Measurements from ENCODE around the gene CBFA2T3.
"Not testable (repeated sequence)": the region's sequence is repeated elsewhere in the genome, so short reads cannot be mapped to it uniquely, and the experiment has no call there.

CBFA2T3 gene

DNA sequence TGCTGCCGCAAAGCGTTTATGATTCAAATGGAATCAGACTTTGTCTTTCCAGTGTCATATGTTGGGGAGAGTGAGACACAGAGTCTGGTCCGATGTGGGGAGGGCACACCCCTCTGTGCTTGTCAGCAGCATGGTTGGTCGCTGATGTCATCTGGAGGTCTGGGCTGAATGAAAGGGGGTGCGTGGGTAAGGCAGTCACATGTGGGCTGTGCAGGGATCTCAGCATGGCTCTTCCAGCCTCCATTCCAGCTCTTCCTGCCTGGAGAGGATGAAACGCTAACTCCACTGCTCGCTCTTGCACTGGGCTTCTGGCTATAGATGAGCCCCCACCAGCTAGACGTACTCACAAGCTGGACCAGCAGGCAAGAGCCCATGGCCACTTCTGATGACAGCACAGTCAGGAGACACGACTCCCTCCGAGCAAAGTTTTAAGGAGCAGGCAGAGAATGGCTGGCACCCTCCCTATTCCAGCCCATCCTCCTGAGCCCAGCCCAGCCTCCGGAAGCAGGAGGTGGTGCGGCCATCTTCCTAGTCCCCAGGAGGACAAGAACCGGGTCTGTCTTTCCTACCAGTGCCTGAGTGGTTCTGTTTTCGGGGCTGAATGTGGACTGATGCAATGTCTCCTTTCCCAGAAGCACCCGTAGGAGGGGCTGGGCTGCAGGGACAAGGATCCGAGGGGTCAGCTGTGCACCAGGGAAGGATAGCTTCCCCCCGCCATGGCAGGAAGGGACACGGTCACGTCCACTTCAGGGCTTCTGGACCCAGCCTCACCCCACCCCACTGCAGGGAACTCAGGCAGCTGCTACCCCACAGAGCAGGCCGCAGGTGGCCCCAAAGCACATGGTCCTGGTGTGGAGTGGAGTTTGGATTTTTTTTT is 41.5 kb upstream of the CBFA2T3 start:
- Histone ChIP-seq H3K4me1 (ENCODE audit: control insufficient read depth, insufficient read depth, low read length) (no peaks in the 10 kb centered on the region), H3K9ac (ENCODE audit: low read depth, low read length) (no peak overlapping the region), H3K9me3 (ENCODE audit: control insufficient read depth, insufficient read depth, low read length) (no peaks in the 10 kb centered on the region), H3K27me3 (ENCODE audit: control insufficient read depth, insufficient read depth, low read length) (no peaks in the 10 kb centered on the region), H3K4me3 (ENCODE audit: low read depth, low read length) (no peak overlapping the region), H3K36me3 (ENCODE audit: control insufficient read depth, insufficient read depth, low read length) (no peaks in the 10 kb centered on the region)

DNA sequence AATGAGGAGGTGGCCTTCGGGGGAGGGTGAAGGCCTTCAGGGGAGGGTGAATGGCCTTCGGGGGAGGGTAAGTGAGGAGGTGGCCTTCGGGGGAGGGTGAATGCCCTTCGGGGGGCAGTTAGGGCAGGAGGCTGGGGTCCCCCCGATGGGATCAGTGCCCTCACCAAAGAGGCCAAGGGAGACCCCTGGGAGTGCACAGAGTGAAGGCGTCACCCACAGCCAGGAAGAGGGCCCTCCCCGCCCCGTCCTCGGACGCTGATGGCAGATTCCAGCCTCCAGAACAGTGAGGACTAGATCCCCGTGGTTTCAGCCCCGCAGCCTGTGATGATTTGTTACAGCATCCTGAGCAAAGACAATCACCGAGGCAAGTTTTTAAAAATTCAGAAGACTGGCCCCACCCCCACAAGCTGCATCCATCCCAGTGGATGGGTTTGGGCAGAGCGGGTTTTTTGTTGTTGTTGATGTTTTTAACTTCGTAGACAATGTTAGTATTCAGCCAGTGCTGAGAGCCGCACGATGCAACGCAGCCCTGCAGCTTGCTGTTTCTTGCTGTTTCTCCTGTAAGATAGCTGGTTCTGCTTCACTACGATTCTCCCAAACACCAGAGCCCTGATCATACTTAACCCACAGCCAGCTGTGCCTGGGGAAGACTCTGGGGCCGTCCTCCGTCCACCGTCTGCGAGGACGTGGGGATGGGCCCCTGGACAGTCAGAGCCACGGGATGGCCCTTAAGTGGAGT is 40.7 kb upstream of the CBFA2T3 start:
- no peak overlapping the region for H3K4me3 ChIP-seq (ENCODE audit: low read depth, low read length)
- no peaks in the 10 kb centered on the region for H3K9me3 ChIP-seq (ENCODE audit: control insufficient read depth, insufficient read depth, low read length)
- H3K36me3 ChIP-seq (ENCODE audit: control insufficient read depth, insufficient read depth, low read length): no peaks in the 10 kb centered on the region
- no peaks in the 10 kb centered on the region for H3K27me3 ChIP-seq (ENCODE audit: control insufficient read depth, insufficient read depth, low read length)
- no peaks in the 10 kb centered on the region for H3K4me1 ChIP-seq (ENCODE audit: control insufficient read depth, insufficient read depth, low read length)
- no peak overlapping the region for H3K9ac ChIP-seq (ENCODE audit: low read depth, low read length)

DNA sequence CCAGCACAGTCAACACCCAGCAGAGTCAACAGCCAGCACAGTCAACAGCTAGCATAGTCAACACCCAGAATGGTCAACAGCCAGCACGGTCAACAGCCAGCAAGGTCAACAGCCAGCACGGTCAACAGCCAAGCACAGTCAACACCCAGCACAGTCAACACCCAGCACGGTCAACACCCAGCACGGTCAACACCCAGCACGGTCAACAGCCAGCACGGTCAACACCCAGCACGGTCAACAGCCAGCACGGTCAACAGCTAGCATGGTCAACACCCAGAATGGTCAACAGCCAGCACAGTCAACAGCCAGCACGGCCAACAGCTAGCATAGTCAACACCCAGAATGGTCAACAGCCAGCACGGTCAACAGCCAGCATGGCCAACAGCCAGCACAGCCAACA is 39.6 kb upstream of the CBFA2T3 start:
- not testable (repeated sequence) for H3K4me1 ChIP-seq (ENCODE audit: control insufficient read depth, insufficient read depth, low read length); H3K36me3 ChIP-seq (ENCODE audit: control insufficient read depth, insufficient read depth, low read length); H3K27me3 ChIP-seq (ENCODE audit: control insufficient read depth, insufficient read depth, low read length)

DNA sequence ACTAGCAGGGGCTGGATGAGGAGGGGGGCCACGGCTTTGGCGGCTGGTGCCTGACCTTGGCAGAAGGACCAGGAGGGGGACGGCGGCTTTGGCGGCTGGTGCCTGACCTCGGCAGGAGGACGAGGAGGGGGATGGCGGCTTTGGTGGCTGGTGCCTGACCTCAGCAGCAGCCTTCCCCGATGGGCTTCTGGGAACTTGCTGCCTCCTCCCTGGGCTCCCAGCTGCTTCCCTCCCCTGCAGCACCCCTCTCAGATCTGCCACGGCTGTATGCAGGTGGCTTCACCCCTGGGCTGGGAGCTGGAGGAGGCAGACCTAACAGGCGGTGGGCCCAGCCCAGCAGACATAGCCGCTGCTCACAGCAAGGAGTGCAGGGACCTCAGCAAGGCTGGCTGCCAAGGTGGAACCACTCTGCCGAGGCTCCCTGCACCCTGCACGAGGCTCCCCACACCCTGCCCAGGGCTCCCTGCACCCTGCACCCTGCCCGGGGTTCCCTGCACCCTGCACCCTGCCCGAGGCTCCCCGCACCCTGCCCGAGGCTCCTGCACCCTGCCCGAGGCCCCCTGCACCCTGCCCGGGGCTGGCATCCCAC is 38.4 kb upstream of the CBFA2T3 start:
- Histone ChIP-seq H3K9ac (ENCODE audit: low read depth, low read length) (no peak overlapping the region), H3K4me3 (ENCODE audit: low read depth, low read length) (no peak overlapping the region), H3K36me3 (ENCODE audit: control insufficient read depth, insufficient read depth, low read length) (no peaks in the 10 kb centered on the region), H3K4me1 (ENCODE audit: control insufficient read depth, insufficient read depth, low read length) (no peaks in the 10 kb centered on the region), H3K27me3 (ENCODE audit: control insufficient read depth, insufficient read depth, low read length) (no peaks in the 10 kb centered on the region), H3K9me3 (ENCODE audit: control insufficient read depth, insufficient read depth, low read length) (no peaks in the 10 kb centered on the region)

More for the DNA sequence above, 39.6 kb upstream of the CBFA2T3 start:
- not testable (repeated sequence) for H3K4me3 ChIP-seq (ENCODE audit: low read depth, low read length); H3K9me3 ChIP-seq (ENCODE audit: control insufficient read depth, insufficient read depth, low read length); H3K9ac ChIP-seq (ENCODE audit: low read depth, low read length)

DNA sequence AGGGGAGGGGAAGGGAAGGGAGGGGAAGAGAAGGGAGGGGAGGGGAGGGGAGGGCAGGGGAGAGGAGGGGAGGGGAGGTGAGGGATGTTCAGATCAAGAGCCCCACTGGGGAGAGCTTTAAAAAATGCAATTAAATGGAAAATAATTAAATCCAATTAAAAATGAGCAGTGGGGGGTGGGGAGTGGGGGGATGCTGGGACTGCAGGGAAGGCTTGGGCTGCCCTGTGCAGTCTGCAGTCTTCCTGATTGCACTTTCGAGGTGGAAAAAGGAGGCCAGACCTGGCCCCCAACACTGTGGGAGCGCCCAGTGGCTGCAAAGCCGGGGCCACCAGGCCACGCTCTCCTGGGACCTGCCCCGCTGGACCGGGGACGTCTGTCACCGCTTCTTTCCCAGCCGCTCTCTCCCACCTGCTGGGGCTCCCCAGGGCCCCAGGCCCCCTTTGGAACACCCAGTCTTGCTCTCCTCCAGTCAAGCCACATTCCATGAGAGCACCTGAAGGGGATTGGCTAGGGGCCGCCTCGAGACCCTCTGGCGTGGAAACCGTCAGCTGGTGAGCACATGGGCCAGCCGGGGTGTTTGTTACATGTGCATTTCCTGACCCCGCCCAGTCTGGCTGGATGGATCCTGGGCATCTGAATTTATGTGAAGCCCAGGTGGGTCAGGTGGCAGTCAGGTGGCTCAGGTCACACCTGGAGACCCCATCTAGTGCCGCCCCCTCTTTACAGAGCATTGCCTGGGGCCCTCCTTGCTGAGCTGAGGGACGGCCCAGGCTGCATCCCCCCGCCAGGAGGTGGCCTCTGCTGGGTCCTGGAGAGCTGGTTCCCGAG is 37.6 kb upstream of the CBFA2T3 start:
- H3K27me3 ChIP-seq (ENCODE audit: control insufficient read depth, insufficient read depth, low read length): no peaks in the 10 kb centered on the region
- no peak overlapping the region for H3K9ac ChIP-seq (ENCODE audit: low read depth, low read length)
- H3K4me1 ChIP-seq (ENCODE audit: control insufficient read depth, insufficient read depth, low read length): no peaks in the 10 kb centered on the region
- no peaks in the 10 kb centered on the region for H3K9me3 ChIP-seq (ENCODE audit: control insufficient read depth, insufficient read depth, low read length)
- H3K4me3 ChIP-seq (ENCODE audit: low read depth, low read length): no peak overlapping the region
- H3K36me3 ChIP-seq (ENCODE audit: control insufficient read depth, insufficient read depth, low read length): no peaks in the 10 kb centered on the region

- H3K9ac ChIP-seq (ENCODE audit: low read depth, low read length): no peak overlapping the region
- H3K27me3 ChIP-seq (ENCODE audit: control insufficient read depth, insufficient read depth, low read length): no peaks in the 10 kb centered on the region
- no peaks in the 10 kb centered on the region for H3K36me3 ChIP-seq (ENCODE audit: control insufficient read depth, insufficient read depth, low read length)
- no peak overlapping the region for H3K4me3 ChIP-seq (ENCODE audit: low read depth, low read length)
- H3K4me1 ChIP-seq (ENCODE audit: control insufficient read depth, insufficient read depth, low read length): no peaks in the 10 kb centered on the region
- no peaks in the 10 kb centered on the region for H3K9me3 ChIP-seq (ENCODE audit: control insufficient read depth, insufficient read depth, low read length)
Observed at GRCh38 chr16:89013692-89014402, 36.8 kb upstream of the CBFA2T3 start.

GRCh38 chr16:89013111-89013510 is 36.1 kb upstream of the CBFA2T3 start:
- H3K36me3 ChIP-seq (ENCODE audit: control insufficient read depth, insufficient read depth, low read length): no peaks in the 10 kb centered on the region
- no peak overlapping the region for H3K9ac ChIP-seq (ENCODE audit: low read depth, low read length)
- H3K9me3 ChIP-seq (ENCODE audit: control insufficient read depth, insufficient read depth, low read length): no peaks in the 10 kb centered on the region
- no peak overlapping the region for H3K4me3 ChIP-seq (ENCODE audit: low read depth, low read length)
- no peaks in the 10 kb centered on the region for H3K27me3 ChIP-seq (ENCODE audit: control insufficient read depth, insufficient read depth, low read length)
- no peaks in the 10 kb centered on the region for H3K4me1 ChIP-seq (ENCODE audit: control insufficient read depth, insufficient read depth, low read length)

GRCh38 chr16:89012622-89012995 is 35.6 kb upstream of the CBFA2T3 start:
- H3K4me1 ChIP-seq (ENCODE audit: control insufficient read depth, insufficient read depth, low read length): no peaks in the 10 kb centered on the region
- no peaks in the 10 kb centered on the region for H3K27me3 ChIP-seq (ENCODE audit: control insufficient read depth, insufficient read depth, low read length)
- H3K36me3 ChIP-seq (ENCODE audit: control insufficient read depth, insufficient read depth, low read length): no peaks in the 10 kb centered on the region
- no peak overlapping the region for H3K4me3 ChIP-seq (ENCODE audit: low read depth, low read length)
- no peak overlapping the region for H3K9ac ChIP-seq (ENCODE audit: low read depth, low read length)
- H3K9me3 ChIP-seq (ENCODE audit: control insufficient read depth, insufficient read depth, low read length): no peaks in the 10 kb centered on the region

DNA sequence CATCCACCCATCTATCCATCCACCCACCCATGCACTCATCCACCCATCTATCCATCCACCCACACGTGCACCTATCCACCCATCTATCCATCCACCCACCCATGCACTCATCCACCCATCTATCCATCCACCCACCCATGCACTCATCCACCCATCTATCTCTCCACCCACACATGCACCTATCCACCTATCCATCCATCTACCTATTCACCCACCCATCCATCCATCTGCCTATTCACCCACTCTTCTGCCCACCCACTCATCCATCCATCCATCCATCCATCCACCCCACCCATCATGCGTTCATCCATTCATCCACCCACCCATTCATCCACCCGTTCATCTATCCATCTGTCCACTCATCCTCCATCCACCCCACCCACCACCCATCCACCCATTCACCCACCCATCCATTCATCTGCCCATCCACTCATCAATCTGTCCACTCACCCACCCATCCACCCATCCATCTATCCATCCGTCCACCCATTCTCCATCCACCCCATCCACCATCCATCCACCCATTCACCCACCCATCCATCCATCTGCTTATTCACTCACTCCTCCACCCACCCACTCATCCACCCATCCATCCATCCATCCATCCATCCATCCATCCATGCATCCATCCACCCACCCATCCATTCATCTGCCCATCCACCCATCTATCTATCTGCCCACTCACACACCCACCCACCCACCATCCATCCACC is 35.1 kb upstream of the CBFA2T3 start:
- Histone ChIP-seq H3K4me1 (ENCODE audit: control insufficient read depth, insufficient read depth, low read length) (no peaks in the 10 kb centered on the region), H3K9me3 (ENCODE audit: control insufficient read depth, insufficient read depth, low read length) (no peaks in the 10 kb centered on the region), H3K27me3 (ENCODE audit: control insufficient read depth, insufficient read depth, low read length) (no peaks in the 10 kb centered on the region), H3K9ac (ENCODE audit: low read depth, low read length) (no peak overlapping the region), H3K4me3 (ENCODE audit: low read depth, low read length) (no peak overlapping the region), H3K36me3 (ENCODE audit: control insufficient read depth, insufficient read depth, low read length) (no peaks in the 10 kb centered on the region)

- H3K4me3 ChIP-seq (ENCODE audit: low read depth, low read length): no peak overlapping the region
Observed at GRCh38 chr16:89010210-89010925, 33.4 kb upstream of the CBFA2T3 start.

More at GRCh38 chr16:89010210-89010925, 33.4 kb upstream of the CBFA2T3 start:
- Histone ChIP-seq H3K9ac (ENCODE audit: low read depth, low read length) (no peak overlapping the region), H3K27me3 (ENCODE audit: control insufficient read depth, insufficient read depth, low read length) (no peaks in the 10 kb centered on the region), H3K4me1 (ENCODE audit: control insufficient read depth, insufficient read depth, low read length) (no peaks in the 10 kb centered on the region), H3K9me3 (ENCODE audit: control insufficient read depth, insufficient read depth, low read length) (no peaks in the 10 kb centered on the region), H3K36me3 (ENCODE audit: control insufficient read depth, insufficient read depth, low read length) (no peaks in the 10 kb centered on the region)

All from iPS-15b (cell line).